OCI-LY3 (cell line): ENCODE data around the gene NDUFB7.

Source experiments
- CTCF ChIP-seq: fragments of 200-600, 300-600 bp; sonication (generic); IDR thresholded peaks from 2 replicates; pipeline ENCODE4 v1.5.1; 2014; ENCODE audit warnings: antibody characterized with exemption, low read length, low read depth
- EZH2phosphoT487 ChIP-seq: fragments of 200-600 bp; shearing (Covaris generic); IDR thresholded peaks from 2 replicates; pipeline ENCODE4 v1.6.1; 2018; ENCODE audit warnings: antibody characterized with exemption, mixed run types, low read depth

- TF ChIP-seq CTCF (no peak), EZH2phosphoT487 (no peak)
Measured at GRCh38 chr19:14530005-14530348, 41.9 kb downstream of the NDUFB7 start.
